NCI-H774 (cell line): ENCODE measurements around the gene KRT35.

Source experiments
- DNase-seq: peaks from one replicate; lab custom pipeline; 2025; lab: John Stamatoyannopoulos, UW

KRT35 gene

DNA sequence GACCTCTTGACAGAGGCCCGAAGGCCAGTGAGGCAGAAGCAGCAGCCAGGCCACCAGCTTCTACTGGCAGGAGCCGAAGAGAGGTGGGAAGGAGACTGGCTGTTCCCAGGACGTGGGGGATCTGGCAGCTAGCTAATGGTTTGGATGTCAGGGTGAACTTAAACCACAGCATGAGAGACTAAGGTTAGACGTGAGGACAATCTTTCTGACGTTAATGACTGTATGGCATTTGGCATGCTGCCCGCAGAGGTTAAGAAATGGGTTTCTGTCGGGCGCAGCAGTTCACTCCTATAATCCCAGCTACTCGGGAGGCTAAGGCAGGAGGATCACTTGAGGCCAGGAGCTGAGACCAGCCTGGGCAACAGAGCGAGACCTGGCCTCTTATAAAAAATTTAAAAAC, 30.8 kb upstream of the KRT35 start:
- no peak for DNase-seq

DNA sequence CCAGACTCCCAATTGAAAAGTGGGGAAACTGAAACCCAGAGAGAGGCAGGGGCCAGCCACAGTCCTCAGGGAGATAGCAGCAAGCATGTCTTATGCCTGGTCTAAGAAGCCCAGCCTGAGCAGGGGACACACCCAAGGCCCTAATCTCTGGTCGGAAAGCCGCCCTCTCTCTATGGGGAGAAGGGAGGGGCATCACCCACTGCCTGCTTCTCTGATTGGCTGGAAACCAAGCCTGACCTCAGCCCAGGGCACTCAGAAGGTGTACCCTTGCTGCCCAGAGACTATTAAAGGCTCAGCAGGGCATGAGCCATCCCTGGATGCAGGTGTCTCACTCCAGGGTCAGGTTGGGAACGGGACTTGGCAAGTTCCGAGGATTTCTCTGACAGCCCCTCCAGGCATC, 30.2 kb upstream of the KRT35 start:
- DNase-seq, result peak; percentile 72

DNA sequence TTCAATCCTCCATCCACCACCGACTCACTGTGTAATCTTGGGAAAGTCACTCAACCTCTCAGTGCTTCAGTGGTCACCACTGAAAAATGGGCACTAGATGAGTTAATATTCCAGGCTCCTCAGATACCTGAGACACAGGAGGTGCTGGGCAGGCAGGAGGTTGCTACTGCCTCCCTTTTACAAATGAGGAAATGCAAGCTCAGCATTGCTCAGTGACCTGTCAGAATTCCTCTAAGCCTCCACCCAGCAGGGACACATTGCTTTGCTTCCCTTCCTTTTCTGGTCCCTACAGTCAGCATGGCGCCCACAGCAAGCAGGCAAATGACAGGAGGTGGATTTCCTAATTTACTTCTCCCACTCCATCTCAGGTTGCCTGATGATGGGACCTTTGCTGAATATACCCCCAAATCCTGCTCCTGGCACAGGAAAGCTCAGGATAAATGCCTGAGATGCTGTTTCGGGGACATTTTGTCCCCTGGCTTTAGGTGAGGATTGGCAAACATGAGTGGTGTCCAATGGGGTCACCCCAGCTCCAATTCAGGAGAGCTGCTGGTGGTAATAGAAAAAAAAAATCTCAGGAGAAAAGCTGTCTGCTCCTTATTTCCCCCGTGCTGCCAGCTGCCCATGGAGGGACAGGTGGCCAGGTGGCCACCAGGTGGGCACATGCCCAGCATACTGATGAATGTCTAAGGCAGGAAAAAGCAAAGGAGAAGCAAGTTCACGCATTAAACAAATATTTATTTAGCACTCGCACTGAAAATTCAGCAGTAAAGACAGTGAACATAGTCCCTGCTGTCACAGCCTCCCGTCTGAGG, 29.5 kb upstream of the KRT35 start:
- peak; percentile 75 for DNase-seq

GRCh38 chr17:41507315-41507880, 26.4 kb upstream of the KRT35 start:
- no peak for DNase-seq

- no peak for DNase-seq
These were observed 25.1 kb upstream of the KRT35 start for GRCh38 chr17:41505809-41506767.

DNA sequence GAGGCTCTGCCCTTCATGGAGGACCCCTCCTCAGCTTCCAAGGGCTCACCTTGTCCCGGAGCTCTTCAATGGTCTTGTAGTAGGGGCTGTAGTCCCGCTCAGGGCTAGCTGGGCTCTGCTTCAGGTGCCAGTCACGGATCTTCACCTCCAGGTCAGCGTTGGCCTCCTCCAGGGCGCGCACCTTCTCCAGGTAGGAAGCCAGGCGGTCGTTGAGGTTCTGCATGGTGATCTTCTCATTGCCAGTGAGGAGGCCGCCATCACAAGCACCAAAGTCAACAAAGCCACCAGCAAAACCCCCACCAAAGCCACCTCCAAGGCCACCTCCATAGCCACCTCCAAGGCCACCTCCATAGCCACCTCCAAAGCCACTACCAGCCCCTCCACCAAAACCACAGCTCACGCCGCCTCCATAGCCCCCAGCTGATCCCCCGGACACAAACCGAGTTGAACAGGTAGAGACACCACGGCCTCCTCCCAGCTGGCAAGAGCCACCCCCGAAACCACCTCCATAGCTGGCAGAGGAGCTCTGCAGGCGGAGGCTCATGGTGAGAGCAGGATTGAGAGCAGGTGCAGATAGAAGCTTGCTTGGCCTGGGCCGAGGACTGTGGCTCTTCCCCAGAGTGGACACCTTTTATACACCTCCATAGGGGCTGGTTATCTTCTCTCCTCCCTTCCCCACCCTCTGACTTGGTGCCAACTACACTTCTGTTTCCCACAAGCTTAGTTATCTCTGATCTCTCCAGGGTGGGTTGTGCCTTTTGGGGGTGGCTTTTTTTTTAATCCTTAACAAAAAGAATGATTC, 24.3 kb upstream of the KRT35 start, which contains the start of gene KRT13:
Gene KRT13 (minus strand): TSS at position 606 of the 802 bp plus-strand sequence. CDS start 62 bp downstream, at position 544.
- DNase-seq, result no peak

DNA sequence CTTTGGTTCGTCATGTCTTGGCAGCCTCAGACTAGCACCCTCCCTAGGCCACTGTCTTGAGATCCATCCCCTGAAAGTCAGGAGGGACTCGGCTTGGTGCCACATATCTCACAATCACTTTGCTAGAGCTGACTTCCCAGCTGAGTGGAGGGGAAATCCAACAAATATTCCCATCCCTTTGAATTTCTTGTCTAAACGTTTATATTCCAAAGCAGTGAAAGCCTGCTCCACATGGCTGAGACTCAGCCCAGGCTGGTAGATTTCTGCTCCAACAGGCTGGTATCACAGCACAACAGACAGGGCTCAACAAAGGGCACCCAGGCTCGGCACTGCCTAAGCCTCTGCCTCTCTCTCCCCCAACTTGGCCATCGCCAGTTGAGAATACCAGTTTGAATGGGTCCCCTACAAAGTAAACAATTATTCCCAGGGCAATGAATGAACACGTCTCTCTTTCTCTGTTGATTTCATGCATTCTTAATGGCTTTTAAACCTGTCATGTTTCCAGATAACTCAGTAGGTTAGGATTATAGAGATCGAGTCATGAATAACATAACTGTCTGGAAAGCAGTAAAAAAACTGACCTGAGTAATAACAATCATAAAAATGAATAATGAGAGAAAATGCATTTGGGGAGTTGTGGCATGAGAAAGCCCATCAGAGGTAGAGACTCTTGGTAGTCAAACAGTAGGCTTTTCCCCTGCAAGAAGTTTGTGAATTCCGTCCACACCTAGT, 23.5 kb upstream of the KRT35 start:
- peak; percentile 59 for DNase-seq

- DNase-seq, result no peak
These were observed 22.3 kb upstream of the KRT35 start for GRCh38 chr17:41503202-41503601.

GRCh38 chr17:41500131-41500911, 19.4 kb upstream of the KRT35 start:
- no peak for DNase-seq

DNA sequence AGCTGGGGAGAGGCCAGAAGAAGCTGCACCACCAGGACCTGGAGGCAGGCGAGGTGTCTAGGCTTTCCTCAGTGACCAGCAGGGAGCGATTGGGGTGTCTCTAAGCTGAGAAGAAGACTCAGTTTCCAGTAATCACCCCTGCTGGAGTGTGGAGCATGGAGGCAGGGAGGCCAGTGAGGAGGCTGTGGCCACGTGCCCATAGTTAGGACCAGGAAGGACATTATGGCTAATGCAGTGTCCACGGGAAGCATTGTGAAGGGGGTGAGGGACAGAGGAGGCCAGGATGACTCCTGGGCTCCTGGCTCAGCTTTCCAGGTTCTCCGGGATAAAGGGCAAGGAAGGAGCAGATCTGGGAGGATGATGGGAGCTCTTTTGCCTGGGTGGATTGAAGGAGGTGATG, 18.8 kb upstream of the KRT35 start:
- no peak for DNase-seq

DNA sequence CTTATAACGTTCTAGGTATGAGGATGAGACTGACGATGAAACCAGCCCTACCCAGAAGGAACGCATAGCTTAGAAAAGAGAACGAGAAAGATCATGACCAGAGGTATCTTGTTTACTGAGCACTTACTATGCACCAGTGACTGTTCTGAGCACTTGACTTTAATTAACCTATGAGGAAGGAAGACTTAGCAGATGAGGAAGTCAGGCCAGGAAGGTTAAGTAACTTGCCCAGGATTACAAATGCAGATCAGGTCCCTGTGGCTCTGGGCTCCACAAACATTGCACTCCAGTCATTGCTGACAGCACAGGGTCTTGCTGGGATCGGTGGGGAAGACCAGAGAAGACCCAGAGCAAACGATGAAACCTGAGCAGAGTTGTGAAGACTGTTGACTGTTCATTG, 17.3 kb upstream of the KRT35 start:
- no peak for DNase-seq

GRCh38 chr17:41496803-41497484, 16.0 kb upstream of the KRT35 start:
- DNase-seq, result peak; percentile 90

DNA sequence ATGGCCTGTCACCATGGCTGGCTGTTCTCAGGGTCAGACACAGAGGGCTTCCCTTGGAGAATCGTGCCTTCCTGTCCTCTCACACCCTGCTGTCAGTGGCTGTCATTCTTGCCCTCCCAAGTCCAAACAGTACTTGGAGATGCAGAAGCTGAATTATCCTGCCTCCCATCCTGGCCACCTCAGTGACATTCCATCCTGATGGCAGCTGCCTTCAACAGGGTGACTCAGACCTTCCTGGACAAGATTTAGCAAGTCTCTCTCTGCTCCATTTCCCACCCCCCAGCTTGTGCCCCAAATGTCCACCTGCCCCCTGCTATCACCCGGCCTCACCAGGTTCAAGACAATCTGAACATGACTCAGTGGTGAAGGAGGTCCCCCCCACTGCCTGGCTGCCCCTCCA, 13.6 kb upstream of the KRT35 start:
- no peak for DNase-seq

- DNase-seq, result peak; percentile 62
These were observed 11.8 kb upstream of the KRT35 start for GRCh38 chr17:41492771-41493170.

GRCh38 chr17:41492351-41492750, 11.4 kb upstream of the KRT35 start:
- no peak for DNase-seq

DNA sequence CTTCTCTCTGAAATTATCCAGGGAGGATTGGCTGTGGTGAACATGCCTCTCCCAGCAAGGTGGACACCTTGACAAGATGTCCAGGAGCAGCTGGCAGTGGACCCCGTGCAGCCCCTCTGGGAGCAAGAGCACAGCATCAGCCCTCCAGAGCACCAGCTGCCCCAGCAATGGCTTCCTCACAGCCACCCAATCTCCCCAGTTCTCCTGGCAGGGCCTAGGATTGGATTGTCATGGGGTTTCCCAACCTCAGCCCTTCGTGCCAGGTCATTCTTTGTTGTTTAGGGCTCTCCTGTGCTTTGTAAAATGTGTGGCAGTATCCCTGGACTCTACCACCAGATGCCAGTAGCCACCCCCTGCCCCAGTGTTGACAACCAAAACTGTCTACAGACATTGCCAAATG, 10.5 kb upstream of the KRT35 start:
- no peak for DNase-seq

GRCh38 chr17:41490000-41490990, 9.3 kb upstream of the KRT35 start:
- no peak for DNase-seq

DNA sequence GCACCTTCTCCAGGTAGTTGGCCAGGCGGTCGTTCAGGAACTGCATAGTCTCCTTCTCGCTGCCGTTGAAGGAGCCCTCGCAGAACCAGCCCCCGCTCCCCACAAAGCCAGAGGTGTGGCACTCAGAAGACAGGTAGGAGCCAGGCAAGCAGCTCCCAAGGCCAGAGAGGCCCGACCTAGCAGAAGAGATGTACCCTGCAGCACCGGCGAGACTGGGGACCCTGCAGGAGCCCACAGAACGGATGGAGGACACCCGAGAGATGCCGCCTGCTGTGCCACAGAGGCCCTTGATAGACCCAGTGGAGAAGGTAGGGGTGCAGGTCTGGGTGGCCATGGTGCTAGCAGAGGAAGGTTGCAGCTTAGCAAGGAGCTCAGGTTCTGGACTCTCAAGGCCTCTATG, 8.6 kb upstream of the KRT35 start, which contains the start of gene KRT36:
Gene KRT36 (minus strand): TSS at position 380 of the 400 bp plus-strand sequence. CDS start 46 bp downstream, at position 334.
- no peak for DNase-seq
